GM19035 (cell line): ENCODE results near the gene PRKD2.
"Not testable (repeated sequence)": the region's sequence is repeated elsewhere in the genome, so short reads cannot be mapped to it uniquely, and the experiment has no call there.

Experiments
- ATAC-seq: cut with Tn5 transposase; IDR thresholded peaks from one replicate; pipeline ENCODE4 v1.9.1; 2021; ENCODE audit not compliant: unreplicated experiment

The PRKD2 gene

DNA sequence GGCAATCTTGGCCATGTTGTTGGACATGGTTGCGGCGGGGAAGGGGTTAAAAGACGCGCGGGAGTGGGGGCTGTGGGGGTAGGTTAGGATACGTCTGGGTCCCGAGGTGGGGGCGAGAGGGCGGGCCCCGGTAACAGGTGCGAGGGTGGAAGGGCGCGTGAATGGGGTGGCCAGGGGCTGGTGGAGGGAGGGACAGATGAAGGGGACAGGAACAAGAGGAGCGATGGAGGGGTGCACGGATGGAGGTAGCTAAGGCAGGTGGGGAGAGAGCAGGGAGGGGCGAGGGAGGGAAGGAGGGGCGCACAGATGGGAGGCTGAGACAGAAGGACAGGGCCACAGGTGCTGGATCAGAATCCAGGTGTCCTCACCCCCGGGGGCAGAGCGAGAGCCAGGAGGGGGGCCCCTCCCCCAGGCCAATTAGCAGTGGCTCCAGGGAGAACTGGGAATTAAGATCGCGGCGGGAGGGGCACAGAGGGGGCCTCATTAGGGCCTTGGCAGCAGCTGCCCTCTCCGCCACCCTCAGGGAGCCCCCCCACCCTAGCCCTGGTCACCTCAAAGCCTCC, 82.2 kb downstream of the PRKD2 start:
- no peak for ATAC-seq

DNA sequence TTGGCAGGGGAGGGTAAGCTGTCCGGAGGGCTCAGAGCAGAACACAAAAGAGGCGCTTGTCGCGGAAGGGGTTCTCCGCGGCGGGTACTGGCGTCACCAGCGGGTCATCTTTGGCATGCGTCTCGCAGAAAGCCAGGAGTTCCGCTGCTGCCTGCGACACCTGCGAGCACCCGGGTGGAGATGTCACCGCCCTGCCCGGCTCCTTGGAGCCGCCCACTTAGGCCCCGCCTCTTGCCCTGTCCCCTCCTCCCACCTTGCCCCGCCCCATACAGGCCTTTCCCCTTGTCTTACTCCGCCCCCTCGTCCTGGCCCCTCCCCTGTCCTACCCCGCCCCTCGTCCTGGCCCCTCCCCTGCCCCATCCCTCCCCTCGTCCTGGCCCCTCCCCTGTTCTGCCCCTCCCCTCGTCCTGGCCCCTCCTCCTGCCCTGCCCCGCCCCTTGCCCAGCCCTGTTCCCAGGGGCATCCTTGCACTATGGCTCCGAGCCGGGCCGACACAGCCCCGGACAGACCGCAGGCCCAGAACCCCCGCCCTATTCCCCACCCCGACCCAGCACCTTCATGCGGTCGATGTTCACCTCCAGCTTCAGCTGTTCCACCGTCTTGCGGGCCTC, 82.8 kb downstream of the PRKD2 start:
- ATAC-seq, result peak; percentile 69

DNA sequence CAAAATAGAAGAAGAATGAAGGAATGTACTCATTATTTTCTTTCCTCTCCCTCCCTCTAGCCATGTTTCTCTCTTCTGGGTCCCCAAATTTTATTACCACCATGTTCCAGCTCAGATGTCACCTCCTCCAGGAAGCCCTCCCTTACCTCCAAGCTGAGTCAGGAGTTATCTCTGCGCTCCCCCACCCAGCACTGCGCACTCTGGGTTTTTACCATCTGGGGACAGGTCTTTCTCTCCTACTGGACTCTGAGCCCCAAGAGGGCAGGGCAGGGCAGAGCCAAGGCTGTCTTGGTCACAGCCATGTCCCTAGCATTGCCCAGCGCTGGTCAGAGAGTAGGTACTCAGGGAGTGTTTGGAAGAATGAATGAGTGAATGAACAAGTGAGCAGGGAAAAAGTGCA, 83.8 kb downstream of the PRKD2 start:
- no peak for ATAC-seq

DNA sequence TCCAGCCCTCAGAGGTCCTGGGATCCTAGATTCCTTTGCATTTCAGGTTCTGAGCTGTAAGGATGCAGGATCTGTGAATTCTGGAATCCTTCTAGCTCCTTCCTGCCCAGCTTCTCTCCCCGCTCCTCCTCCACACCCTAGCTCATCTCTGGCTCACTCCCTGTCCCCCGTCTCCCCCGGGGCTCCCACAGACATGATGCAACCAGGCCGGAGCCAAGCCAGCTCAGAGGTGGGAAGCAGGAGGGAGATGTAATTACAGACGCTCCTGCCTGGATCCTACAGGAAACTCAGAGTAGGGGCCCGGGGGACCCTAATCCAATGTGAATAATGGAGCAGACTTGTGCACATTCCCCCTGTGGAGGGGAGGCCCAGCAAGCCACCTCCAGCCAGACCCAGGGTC, 85.4 kb downstream of the PRKD2 start:
- no peak for ATAC-seq

DNA sequence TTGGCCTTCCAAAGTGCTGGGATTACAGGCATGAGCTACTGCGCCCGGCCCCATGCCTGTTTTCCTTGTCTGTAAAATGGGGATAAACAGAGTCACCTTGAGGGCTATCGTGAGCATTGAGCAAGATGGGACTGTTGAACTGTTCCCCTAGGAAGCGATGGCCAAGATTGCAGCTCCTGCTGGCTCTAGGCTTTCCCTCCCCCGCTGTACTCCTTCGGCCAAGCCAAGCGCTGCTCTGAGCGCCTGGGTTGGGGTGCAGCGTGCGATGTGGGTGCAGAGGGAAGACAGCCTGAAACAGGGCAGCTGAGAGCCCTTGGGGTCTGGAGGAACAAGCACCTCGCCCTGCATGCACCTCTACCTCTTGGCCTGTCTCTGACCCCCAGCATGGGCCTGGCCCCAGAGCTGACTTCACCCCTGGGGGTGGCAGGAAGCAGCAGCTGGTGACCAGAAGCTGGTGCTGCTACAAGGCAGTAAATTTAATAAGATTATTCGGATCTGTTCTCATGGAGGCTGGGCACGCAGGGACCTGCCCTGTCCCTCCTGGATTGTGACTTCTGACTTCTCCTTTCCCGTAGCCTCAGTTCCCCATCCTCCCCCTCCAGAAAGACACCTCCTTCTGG, 86.2 kb downstream of the PRKD2 start:
- no peak for ATAC-seq

DNA sequence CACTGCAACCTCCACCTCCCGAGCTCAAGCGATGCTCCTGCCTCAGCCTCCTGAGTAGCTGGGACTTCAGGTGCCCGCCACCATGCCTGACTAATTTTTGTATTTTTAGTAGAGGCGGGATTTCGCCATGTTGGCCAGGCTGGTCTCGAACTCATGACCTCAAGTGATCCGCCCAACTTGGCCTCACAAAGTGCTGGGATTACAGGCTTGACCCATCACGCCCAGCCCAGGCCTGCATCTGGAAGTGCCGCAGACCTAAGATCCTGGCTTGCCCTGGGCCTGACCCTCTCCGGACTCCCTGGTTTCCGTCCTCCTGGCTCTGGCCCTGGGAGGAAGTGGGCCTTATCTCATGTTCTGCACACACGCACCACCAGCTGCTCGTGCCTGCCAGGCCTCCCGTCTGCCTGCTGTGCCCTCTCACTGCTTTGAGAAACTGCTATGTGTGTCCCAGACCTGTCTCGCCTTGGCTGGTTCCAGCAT, 87.3 kb downstream of the PRKD2 start:
- no peak for ATAC-seq

DNA sequence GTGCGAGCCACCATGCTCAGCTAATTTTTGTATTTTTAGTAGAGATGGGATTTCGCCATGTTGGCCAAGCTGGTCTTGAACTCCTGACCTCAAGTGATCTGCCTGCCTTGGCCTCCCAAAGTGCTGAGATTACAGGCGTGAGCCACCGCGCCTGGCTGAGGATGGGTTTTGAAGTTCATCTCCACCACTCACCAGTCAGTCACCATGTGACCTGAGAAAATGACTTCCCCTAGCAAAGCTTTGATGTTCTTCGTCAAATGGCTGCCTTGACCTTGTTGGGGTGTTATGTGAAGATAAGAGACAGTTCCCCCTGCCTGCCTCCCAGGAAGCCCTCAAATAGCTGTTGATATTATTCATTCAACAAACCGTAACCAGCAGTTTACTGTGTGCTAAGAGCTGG, 87.9 kb downstream of the PRKD2 start:
- ATAC-seq, result not testable (repeated sequence)

DNA sequence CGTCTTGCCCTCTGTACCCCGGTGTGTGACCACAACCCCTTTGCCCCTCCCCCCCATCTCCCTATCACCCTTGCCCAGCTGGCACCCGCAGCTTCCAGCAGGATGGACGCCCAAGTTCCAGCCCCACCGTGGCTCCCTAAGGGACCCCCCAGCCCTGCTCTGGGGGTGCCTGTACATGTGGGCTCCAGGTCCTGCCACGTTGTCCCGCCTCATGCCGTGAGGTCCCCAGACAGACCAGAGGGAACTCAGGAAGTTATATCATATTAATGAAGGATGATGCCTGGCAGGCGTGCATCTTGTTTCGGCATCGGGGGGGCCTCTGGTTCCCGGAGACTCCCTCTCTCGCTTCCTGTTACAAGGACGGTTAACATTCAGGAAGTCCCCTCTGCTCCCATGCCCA, 90.5 kb downstream of the PRKD2 start:
- no peak for ATAC-seq

DNA sequence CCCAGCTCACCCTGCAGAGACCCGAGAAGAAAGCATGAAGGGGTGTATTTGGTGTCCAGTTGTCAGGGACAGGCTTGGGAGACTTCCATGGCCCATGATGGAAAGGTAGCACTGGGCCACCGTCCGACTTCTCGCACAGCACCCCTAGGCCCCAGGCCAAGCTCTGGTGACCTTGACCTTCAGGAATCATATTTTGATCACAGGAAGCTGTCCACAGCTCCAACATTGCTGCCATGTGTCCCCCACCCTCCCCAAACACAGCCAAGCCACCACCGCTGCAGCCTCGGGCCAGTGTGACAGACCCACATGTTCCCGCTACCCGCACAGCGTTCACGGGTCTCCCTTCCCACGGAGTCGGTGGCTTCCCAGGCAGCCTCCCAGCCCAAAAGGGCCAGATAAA, 91.2 kb downstream of the PRKD2 start:
- no peak for ATAC-seq

DNA sequence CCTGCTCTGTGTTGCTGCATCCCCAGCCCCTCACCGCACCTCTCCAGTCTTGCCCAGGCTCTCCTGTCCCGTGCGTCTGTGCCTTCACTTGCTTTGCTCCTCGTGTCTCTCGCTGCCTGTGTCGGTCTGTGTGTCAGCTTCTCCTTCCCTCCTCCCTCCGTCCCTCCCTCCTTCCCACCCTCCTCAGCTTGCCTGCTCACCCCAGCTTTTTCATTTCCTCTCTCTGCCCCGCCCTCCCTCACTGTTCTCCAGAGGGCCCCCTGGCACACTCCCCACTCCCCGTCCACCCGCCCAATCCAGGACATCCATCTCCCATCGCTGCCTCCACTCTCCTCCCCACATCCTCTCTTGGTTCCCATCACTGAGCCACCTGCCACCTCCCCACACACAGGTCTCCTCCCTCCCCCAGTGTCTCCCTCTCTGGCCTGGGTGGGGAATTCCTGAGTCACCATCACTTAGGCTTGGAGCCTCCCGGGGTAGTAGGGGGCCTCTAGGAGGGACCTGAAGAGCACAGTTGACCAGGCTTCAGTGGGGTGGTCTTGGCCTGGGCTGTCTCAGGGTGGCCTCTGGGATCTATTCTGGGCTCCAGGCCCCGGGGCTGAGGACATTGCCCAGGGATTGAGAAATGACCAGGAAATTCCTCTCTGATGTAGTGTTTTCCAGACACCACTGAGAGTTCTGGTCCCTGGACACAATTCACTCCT, 91.8 kb downstream of the PRKD2 start, which contains the start of gene PTGIR:
Gene PTGIR (minus strand): TSS at position 132 of the 704 bp plus-strand sequence. CDS start 864 bp downstream, outside the sequence.
- ATAC-seq, result no peak
